Measurements from ENCODE around the gene ERI3.

GRCh38 chr1:44174630-44175029 is 180.4 kb downstream of the ERI3 start:
- TF ChIP-seq, protein P1, sequence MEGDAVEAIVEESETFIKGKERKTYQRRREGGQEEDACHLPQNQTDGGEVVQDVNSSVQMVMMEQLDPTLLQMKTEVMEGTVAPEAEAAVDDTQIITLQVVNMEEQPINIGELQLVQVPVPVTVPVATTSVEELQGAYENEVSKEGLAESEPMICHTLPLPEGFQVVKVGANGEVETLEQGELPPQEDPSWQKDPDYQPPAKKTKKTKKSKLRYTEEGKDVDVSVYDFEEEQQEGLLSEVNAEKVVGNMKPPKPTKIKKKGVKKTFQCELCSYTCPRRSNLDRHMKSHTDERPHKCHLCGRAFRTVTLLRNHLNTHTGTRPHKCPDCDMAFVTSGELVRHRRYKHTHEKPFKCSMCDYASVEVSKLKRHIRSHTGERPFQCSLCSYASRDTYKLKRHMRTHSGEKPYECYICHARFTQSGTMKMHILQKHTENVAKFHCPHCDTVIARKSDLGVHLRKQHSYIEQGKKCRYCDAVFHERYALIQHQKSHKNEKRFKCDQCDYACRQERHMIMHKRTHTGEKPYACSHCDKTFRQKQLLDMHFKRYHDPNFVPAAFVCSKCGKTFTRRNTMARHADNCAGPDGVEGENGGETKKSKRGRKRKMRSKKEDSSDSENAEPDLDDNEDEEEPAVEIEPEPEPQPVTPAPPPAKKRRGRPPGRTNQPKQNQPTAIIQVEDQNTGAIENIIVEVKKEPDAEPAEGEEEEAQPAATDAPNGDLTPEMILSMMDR (IDR thresholded peaks at IDR 0.05): no peak
- TF ChIP-seq POLR2AphosphoS5 (IDR thresholded peaks at IDR 0.05; ENCODE audit: low read depth, low read length) (no peak), SIN3A (IDR thresholded peaks at IDR 0.05; ENCODE audit: borderline replicate concordance, insufficient read depth, low read depth, low read length) (no peak), TCF7L2 (IDR thresholded peaks at IDR 0.05; ENCODE audit: low read depth, low read length) (no peak)
- TF ChIP-seq, protein P2, sequence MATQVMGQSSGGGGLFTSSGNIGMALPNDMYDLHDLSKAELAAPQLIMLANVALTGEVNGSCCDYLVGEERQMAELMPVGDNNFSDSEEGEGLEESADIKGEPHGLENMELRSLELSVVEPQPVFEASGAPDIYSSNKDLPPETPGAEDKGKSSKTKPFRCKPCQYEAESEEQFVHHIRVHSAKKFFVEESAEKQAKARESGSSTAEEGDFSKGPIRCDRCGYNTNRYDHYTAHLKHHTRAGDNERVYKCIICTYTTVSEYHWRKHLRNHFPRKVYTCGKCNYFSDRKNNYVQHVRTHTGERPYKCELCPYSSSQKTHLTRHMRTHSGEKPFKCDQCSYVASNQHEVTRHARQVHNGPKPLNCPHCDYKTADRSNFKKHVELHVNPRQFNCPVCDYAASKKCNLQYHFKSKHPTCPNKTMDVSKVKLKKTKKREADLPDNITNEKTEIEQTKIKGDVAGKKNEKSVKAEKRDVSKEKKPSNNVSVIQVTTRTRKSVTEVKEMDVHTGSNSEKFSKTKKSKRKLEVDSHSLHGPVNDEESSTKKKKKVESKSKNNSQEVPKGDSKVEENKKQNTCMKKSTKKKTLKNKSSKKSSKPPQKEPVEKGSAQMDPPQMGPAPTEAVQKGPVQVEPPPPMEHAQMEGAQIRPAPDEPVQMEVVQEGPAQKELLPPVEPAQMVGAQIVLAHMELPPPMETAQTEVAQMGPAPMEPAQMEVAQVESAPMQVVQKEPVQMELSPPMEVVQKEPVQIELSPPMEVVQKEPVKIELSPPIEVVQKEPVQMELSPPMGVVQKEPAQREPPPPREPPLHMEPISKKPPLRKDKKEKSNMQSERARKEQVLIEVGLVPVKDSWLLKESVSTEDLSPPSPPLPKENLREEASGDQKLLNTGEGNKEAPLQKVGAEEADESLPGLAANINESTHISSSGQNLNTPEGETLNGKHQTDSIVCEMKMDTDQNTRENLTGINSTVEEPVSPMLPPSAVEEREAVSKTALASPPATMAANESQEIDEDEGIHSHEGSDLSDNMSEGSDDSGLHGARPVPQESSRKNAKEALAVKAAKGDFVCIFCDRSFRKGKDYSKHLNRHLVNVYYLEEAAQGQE (IDR thresholded peaks at IDR 0.05; ENCODE audit: insufficient read depth in 1 of 2, low read depth in 2 of 2, low read length in 1 of 2): no peak
